Liver (tissue), 9 donors: ENCODE measurements around the gene NRK. TPM values are rescaled to one million over a fixed set of nuclear protein-coding genes. Genes with fewer than 3 reads are reported as not detected.
A peak's percentile ranks its signal among the peaks of the same experiment; 100 is the strongest.

Experiments
- DNase-seq: peaks from one replicate; pipeline ENCODE4 v3.0.0-alpha.2; 2017; ENCODE audit warnings: low spot score
- H3K27ac ChIP-seq, 2 donors: one replicate each; pipeline ENCODE4 v1.7.0; 2013; ENCODE audit warnings: inconsistent platforms in 2 of 2, low read length in 2 of 2, control low read depth in 1 of 2, low read depth in 1 of 2, mild to moderate bottlenecking in 1 of 2
- H3K27me3 ChIP-seq, 4 donors: one replicate each; pipeline versions ENCODE4 v1.6.1 to v1.7.0; 2013; ENCODE audit warnings: low read length in 3 of 4, inconsistent platforms in 1 of 4, mild to moderate bottlenecking in 1 of 4, moderate library complexity in 1 of 4; ENCODE audit not compliant: control insufficient read depth in 4 of 4, insufficient read depth in 4 of 4
- H3K36me3 ChIP-seq, 4 donors: one replicate each; pipeline versions ENCODE4 v1.6.1 to v1.7.0; 2013; ENCODE audit warnings: low read length in 3 of 4, mild to moderate bottlenecking in 3 of 4, low read depth in 1 of 4, moderate library complexity in 1 of 4; ENCODE audit not compliant: control insufficient read depth in 4 of 4, insufficient read depth in 3 of 4
- H3K4me1 ChIP-seq, 4 donors: one replicate each; pipeline versions ENCODE4 v1.6.1 to v1.7.0; 2013; ENCODE audit warnings: low read length in 3 of 4, mild to moderate bottlenecking in 3 of 4, moderate library complexity in 1 of 4; ENCODE audit not compliant: control insufficient read depth in 4 of 4, insufficient read depth in 4 of 4
- H3K4me3 ChIP-seq, 3 donors: one replicate each; pipeline versions ENCODE4 v1.6.1 to v1.7.0; 2013; ENCODE audit warnings: low read length in 3 of 3, control low read depth in 1 of 3, low read depth in 1 of 3, mild to moderate bottlenecking in 1 of 3
- H3K9ac ChIP-seq, 2 donors: one replicate each; pipeline ENCODE4 v1.7.0; 2013; ENCODE audit warnings: low read length in 2 of 2, mild to moderate bottlenecking in 2 of 2, moderate library complexity in 2 of 2, control low read depth in 1 of 2, low read depth in 1 of 2
- H3K9me3 ChIP-seq, 4 donors: one replicate each; pipeline versions ENCODE4 v1.6.1 to v1.7.0; 2013; ENCODE audit warnings: low read length in 3 of 4; ENCODE audit not compliant: control insufficient read depth in 4 of 4
- EGR1 ChIP-seq, 2 donors: IDR thresholded peaks; 2 replicates each; pipeline ENCODE4 v1.6.1; 2016 to 2018; ENCODE audit warnings: antibody characterized with exemption in 2 of 2, low read depth in 2 of 2
- FOXA1 ChIP-seq: IDR thresholded peaks from 2 replicates; pipeline ENCODE4 v1.6.1; 2016; ENCODE audit warnings: antibody characterized with exemption
- FOXA2 ChIP-seq: IDR thresholded peaks from 2 replicates; pipeline ENCODE4 v1.6.1; 2016; ENCODE audit warnings: antibody characterized with exemption
- GABPA ChIP-seq, 2 donors: IDR thresholded peaks in 1 of 2; conservative IDR thresholded peaks in 1 of 2; 2 replicates each; pipeline ENCODE4 v1.6.1; 2016; ENCODE audit warnings: antibody characterized with exemption in 2 of 2, mild to moderate bottlenecking in 1 of 2, moderate library complexity in 1 of 2
- HNF4A ChIP-seq, 2 donors: conservative IDR thresholded peaks; 2 replicates each; pipeline ENCODE4 v1.6.1; 2016; ENCODE audit warnings: antibody characterized with exemption in 2 of 2, mild to moderate bottlenecking in 2 of 2
- HNF4G ChIP-seq: IDR thresholded peaks from 2 replicates; pipeline ENCODE4 v1.6.1; 2016; ENCODE audit warnings: antibody characterized with exemption
- JUND ChIP-seq, 2 donors: IDR thresholded peaks; 2 replicates each; pipeline ENCODE4 v1.6.1; 2016; ENCODE audit warnings: antibody characterized with exemption in 2 of 2
- NR2F2 ChIP-seq: IDR thresholded peaks from 2 replicates; pipeline ENCODE4 v1.6.1; 2016; ENCODE audit warnings: antibody characterized with exemption
- RAD21 ChIP-seq, 2 donors: IDR thresholded peaks; 2 replicates each; pipeline ENCODE4 v1.6.1; 2016; ENCODE audit warnings: antibody characterized with exemption in 2 of 2, mild to moderate bottlenecking in 2 of 2
- RXRA ChIP-seq, 2 donors: IDR thresholded peaks; 2 replicates each; pipeline ENCODE4 v1.6.1; 2017 to 2018; ENCODE audit warnings: antibody characterized with exemption in 2 of 2, mild to moderate bottlenecking in 1 of 2
- SP1 ChIP-seq: IDR thresholded peaks from 2 replicates; pipeline ENCODE4 v1.6.1; 2018; ENCODE audit warnings: antibody characterized with exemption, mild to moderate bottlenecking
- TAF1 ChIP-seq: conservative IDR thresholded peaks from 2 replicates; pipeline ENCODE4 v1.6.1; 2016; ENCODE audit warnings: antibody characterized with exemption, mild to moderate bottlenecking
- YY1 ChIP-seq: IDR thresholded peaks from 2 replicates; pipeline ENCODE4 v1.6.1; 2016; ENCODE audit warnings: antibody characterized with exemption, mild to moderate bottlenecking
- WGBS: extraction: QIAGEN DNeasy Blood & Tissue Kit; methylation state at CpG from one replicate; pipeline ENCODE4 v1.1.7; 2013; 5-methylcytosine and 5-hydroxymethylcytosine counted together
- polyA plus RNA-seq, 2 donors: library from polyadenylated mRNA; stranded (reverse) in 1 of 2; unstranded in 1 of 2; fragments of 200-250 nt in 1 of 2; fragments of >200 nt in 1 of 2; fragmentation: Nextera tagmentation in 1 of 2; extraction: Ambion mirVana in 1 of 2; gene quantifications; one replicate each; pipeline versions ENCODE4 v1.2.1 to v1.2.3, GENCODE V29; 2013 to 2015
- total RNA-seq, 2 donors: library from RNA; depleted of rRNA; stranded (reverse); fragments of >200 nt; gene quantifications; one replicate each; pipeline ENCODE4 v1.2.3, GENCODE V29; 2014
- TF ChIP-seq, protein P1 (sequence below): fragments of 150-350 bp; IDR thresholded peaks from 2 replicates; pipeline ENCODE4 v1.5.1; 2017; ENCODE audit warnings: improper control_type of control experiment, low read depth, low read length; ENCODE audit not compliant: missing input control
- TF ChIP-seq, protein P2 (sequence below): IDR thresholded peaks from 2 replicates; pipeline ENCODE4 v1.6.1; 2016; ENCODE audit warnings: antibody characterized with exemption
- TF ChIP-seq, protein P3 (sequence below): IDR thresholded peaks from 2 replicates; pipeline ENCODE4 v1.6.1; 2016; ENCODE audit warnings: antibody characterized with exemption
- TF ChIP-seq, protein P4 (sequence below): IDR thresholded peaks from 2 replicates; pipeline ENCODE4 v1.6.1; 2016; ENCODE audit warnings: antibody characterized with exemption, mild to moderate bottlenecking
- donor health status: healthy.
- donor health status: healthy.
- donor health status: healthy.
- donor health status: healthy.
- donor health status: healthy.

The NRK gene
- total and polyA plus RNA-seq, 4 donors = 0.03 to 0.61 (median 0.08) TPM

DNA sequence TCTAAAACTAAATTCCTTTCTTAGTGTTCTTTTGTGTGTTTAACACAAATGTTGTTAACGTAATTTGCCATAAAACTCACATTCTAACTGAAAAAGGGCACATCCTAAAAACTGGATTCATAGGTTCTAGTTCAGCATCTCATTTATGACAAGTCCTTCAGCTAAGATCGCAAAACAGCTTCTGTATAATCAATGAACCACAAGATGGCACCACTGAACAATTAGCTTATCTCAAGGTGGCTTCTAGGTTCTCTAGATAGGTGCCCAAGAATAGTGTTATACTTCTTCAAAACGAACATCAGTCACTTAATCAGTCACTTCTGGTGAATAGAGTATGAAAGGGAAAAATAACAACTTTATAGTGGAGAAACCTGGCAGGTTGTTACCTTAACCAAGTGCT is 54.3 kb downstream of the NRK start:
- DNase-seq = no peak
- H3K27me3 ChIP-seq = no peaks in the 10 kb centered on the region
- no peak overlapping the region for H3K9ac ChIP-seq
- no peaks in the 10 kb centered on the region for H3K4me1 ChIP-seq
- 20% methylated on average over 3 of the region's 3 CpGs for WGBS
- H3K9me3 ChIP-seq = no peaks in the 10 kb centered on the region
- H3K27ac ChIP-seq = no peak overlapping the region
- H3K4me3 ChIP-seq = no peak overlapping the region
- no peaks in the 10 kb centered on the region for H3K36me3 ChIP-seq
- TF ChIP-seq, protein P1, sequence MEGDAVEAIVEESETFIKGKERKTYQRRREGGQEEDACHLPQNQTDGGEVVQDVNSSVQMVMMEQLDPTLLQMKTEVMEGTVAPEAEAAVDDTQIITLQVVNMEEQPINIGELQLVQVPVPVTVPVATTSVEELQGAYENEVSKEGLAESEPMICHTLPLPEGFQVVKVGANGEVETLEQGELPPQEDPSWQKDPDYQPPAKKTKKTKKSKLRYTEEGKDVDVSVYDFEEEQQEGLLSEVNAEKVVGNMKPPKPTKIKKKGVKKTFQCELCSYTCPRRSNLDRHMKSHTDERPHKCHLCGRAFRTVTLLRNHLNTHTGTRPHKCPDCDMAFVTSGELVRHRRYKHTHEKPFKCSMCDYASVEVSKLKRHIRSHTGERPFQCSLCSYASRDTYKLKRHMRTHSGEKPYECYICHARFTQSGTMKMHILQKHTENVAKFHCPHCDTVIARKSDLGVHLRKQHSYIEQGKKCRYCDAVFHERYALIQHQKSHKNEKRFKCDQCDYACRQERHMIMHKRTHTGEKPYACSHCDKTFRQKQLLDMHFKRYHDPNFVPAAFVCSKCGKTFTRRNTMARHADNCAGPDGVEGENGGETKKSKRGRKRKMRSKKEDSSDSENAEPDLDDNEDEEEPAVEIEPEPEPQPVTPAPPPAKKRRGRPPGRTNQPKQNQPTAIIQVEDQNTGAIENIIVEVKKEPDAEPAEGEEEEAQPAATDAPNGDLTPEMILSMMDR = peak; percentile 18
- TF ChIP-seq TAF1 (no peak), EGR1 (IDR thresholded peaks at IDR 0.05; ENCODE audit: low read depth in 2 of 2) (no peak), FOXA1 (no peak), RAD21 (IDR thresholded peaks at IDR 0.05) (peak; percentile 50 to 70), JUND (IDR thresholded peaks at IDR 0.05) (no peak)
- TF ChIP-seq, protein P2, sequence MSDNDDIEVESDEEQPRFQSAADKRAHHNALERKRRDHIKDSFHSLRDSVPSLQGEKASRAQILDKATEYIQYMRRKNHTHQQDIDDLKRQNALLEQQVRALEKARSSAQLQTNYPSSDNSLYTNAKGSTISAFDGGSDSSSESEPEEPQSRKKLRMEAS = no peak
- TF ChIP-seq, protein P3, sequence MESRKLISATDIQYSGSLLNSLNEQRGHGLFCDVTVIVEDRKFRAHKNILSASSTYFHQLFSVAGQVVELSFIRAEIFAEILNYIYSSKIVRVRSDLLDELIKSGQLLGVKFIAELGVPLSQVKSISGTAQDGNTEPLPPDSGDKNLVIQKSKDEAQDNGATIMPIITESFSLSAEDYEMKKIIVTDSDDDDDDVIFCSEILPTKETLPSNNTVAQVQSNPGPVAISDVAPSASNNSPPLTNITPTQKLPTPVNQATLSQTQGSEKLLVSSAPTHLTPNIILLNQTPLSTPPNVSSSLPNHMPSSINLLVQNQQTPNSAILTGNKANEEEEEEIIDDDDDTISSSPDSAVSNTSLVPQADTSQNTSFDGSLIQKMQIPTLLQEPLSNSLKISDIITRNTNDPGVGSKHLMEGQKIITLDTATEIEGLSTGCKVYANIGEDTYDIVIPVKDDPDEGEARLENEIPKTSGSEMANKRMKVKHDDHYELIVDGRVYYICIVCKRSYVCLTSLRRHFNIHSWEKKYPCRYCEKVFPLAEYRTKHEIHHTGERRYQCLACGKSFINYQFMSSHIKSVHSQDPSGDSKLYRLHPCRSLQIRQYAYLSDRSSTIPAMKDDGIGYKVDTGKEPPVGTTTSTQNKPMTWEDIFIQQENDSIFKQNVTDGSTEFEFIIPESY = no peak

DNA sequence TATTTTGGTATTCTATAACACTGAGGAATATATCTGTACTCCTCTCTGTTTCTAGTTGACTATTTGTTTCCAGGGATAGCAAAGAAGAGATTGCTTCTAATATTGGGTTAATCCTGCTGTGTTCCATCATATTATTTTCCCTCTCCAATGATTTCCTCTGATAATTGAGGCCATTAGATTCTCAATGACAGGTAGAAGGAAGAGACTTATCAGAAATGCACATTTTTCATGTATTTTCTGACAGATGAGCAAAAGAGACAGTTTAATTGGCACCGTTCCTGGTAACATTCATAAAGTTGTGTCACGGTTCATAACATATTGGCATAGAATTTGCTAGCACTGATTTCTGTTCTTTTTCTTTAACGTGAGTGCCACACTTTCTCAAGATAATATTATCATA is 58.2 kb downstream of the NRK start:
- no peak overlapping the region for H3K27ac ChIP-seq
- H3K4me3 ChIP-seq = no peak overlapping the region
- H3K4me1 ChIP-seq = no peaks in the 10 kb centered on the region
- H3K36me3 ChIP-seq = no peaks in the 10 kb centered on the region
- no peak for DNase-seq
- WGBS = 79% methylated on average over 3 of the region's 3 CpGs
- H3K9me3 ChIP-seq = no peaks in the 10 kb centered on the region
- TF ChIP-seq NR2F2 = no peak
- no peak overlapping the region for H3K9ac ChIP-seq
- H3K27me3 ChIP-seq = no peaks in the 10 kb centered on the region

DNA sequence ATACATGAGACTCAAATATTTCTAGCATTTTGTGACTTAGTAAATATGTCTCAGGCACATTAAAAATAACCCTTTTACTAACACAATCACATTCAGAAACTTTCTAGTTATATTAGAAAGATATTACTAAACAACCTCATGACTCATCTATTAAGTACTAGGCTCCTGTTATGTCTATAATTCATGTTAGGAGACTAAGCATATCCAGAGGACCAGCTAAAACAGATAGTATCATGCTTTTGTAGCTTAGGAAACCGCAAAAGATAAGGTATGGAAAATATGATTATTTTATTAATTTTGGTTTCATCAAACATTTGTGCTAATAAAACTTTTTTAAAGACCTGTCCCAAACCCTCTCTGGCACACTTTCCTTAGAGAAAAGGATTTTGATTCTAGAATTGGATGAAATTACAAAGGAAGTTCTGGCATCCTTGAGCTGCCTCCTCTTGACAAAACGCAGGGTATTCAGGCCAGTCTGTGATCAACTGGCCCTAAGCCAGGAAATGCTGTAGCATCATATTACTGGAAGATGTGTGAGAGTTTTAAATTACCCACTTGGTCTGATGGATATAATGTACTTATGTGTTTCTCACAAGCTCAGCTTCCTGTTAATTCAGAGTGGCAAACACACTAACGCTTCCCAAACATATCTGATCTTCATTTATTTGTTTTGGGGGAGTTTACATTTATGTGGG is 60.4 kb downstream of the NRK start:
- no peak overlapping the region for H3K4me3 ChIP-seq
- no peak for DNase-seq
- no peaks in the 10 kb centered on the region for H3K4me1 ChIP-seq
- 74% methylated on average over 3 of the region's 3 CpGs for WGBS
- H3K9ac ChIP-seq = no peak overlapping the region
- no peaks in the 10 kb centered on the region for H3K9me3 ChIP-seq
- H3K27me3 ChIP-seq = no peaks in the 10 kb centered on the region
- H3K27ac ChIP-seq = no peak overlapping the region
- H3K36me3 ChIP-seq = no peaks in the 10 kb centered on the region
- TF ChIP-seq NR2F2 (no peak), HNF4G (no peak), RAD21 (IDR thresholded peaks at IDR 0.05) (no peak), TAF1 (no peak), YY1 (no peak), FOXA2 (no peak), EGR1 (IDR thresholded peaks at IDR 0.05; ENCODE audit: low read depth in 2 of 2) (no peak), GABPA (IDR thresholded peaks at IDR 0.05 in 1 of 2, conservative IDR thresholded peaks at IDR 0.05 in 1 of 2) (no peak), RXRA (IDR thresholded peaks at IDR 0.05) (no peak), JUND (IDR thresholded peaks at IDR 0.05) (no peak), HNF4A (conservative IDR thresholded peaks at IDR 0.05) (no peak), SP1 (no peak)
- TF ChIP-seq, protein P4, sequence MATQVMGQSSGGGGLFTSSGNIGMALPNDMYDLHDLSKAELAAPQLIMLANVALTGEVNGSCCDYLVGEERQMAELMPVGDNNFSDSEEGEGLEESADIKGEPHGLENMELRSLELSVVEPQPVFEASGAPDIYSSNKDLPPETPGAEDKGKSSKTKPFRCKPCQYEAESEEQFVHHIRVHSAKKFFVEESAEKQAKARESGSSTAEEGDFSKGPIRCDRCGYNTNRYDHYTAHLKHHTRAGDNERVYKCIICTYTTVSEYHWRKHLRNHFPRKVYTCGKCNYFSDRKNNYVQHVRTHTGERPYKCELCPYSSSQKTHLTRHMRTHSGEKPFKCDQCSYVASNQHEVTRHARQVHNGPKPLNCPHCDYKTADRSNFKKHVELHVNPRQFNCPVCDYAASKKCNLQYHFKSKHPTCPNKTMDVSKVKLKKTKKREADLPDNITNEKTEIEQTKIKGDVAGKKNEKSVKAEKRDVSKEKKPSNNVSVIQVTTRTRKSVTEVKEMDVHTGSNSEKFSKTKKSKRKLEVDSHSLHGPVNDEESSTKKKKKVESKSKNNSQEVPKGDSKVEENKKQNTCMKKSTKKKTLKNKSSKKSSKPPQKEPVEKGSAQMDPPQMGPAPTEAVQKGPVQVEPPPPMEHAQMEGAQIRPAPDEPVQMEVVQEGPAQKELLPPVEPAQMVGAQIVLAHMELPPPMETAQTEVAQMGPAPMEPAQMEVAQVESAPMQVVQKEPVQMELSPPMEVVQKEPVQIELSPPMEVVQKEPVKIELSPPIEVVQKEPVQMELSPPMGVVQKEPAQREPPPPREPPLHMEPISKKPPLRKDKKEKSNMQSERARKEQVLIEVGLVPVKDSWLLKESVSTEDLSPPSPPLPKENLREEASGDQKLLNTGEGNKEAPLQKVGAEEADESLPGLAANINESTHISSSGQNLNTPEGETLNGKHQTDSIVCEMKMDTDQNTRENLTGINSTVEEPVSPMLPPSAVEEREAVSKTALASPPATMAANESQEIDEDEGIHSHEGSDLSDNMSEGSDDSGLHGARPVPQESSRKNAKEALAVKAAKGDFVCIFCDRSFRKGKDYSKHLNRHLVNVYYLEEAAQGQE = no peak
- TF ChIP-seq, protein P1 = no peak
- TF ChIP-seq, protein P2 = no peak
